HEK293 (cell line): ENCODE results near the gene RPL36.

Experiments used
- BCL11B ChIP-seq: fragments of 450-650 bp; formaldehyde crosslinking; IDR thresholded peaks from 2 replicates; pipeline ENCODE4 v1.5.1; 2016; ENCODE audit warnings: low read depth, missing biosample characterization, missing genetic modification characterization
- GLIS1 ChIP-seq: fragments of 450-650 bp; formaldehyde crosslinking; IDR thresholded peaks from 2 replicates; pipeline ENCODE4 v1.5.1; 2016; ENCODE audit warnings: missing biosample characterization, missing genetic modification characterization
- KLF9 ChIP-seq: fragments of 450-650 bp; formaldehyde crosslinking; IDR thresholded peaks from 2 replicates; pipeline ENCODE4 v1.5.1; 2016; ENCODE audit warnings: missing biosample characterization, missing genetic modification characterization, low read depth
- SP7 ChIP-seq: fragments of 450-650 bp; formaldehyde crosslinking; IDR thresholded peaks from 2 replicates; pipeline ENCODE4 v1.5.1; 2016; ENCODE audit warnings: missing biosample characterization, missing genetic modification characterization
- ZBTB21 ChIP-seq: fragments of 450-650 bp; formaldehyde crosslinking; IDR thresholded peaks from 2 replicates; pipeline ENCODE4 v1.5.1; 2017; ENCODE audit warnings: missing biosample characterization, missing genetic modification characterization
- ZNF114 ChIP-seq: fragments of 450-650 bp; formaldehyde crosslinking; IDR thresholded peaks from 2 replicates; pipeline ENCODE4 v1.5.0; 2017; ENCODE audit warnings: missing biosample characterization, missing genetic modification characterization
- ZNF133 ChIP-seq: fragments of 450-650 bp; formaldehyde crosslinking; IDR thresholded peaks from 2 replicates; pipeline ENCODE4 v1.5.1; 2016; ENCODE audit warnings: missing biosample characterization, missing genetic modification characterization
- ZNF155 ChIP-seq: fragments of 450-650 bp; formaldehyde crosslinking; IDR thresholded peaks from 2 replicates; pipeline ENCODE4 v1.5.1; 2016; ENCODE audit warnings: missing biosample characterization, missing genetic modification characterization
- ZNF174 ChIP-seq: fragments of 450-650 bp; formaldehyde crosslinking; IDR thresholded peaks from 2 replicates; pipeline ENCODE4 v1.5.0; 2017; ENCODE audit warnings: missing biosample characterization, mild to moderate bottlenecking, missing genetic modification characterization
- ZNF221 ChIP-seq: fragments of 450-650 bp; formaldehyde crosslinking; IDR thresholded peaks from 2 replicates; pipeline ENCODE4 v1.5.1; 2017; ENCODE audit warnings: missing biosample characterization, missing genetic modification characterization, borderline replicate concordance
- ZNF274 ChIP-seq, 2 experiments: fragments of 200-500 bp in 1 of 2; fragments of 450-650 bp in 1 of 2; sonication (Bioruptor generic) in 1 of 2; formaldehyde crosslinking in 1 of 2; IDR thresholded peaks; 2 replicates each; pipeline versions ENCODE4 v1.5.1 to v1.6.1; 2014 to 2016; ENCODE audit warnings: borderline replicate concordance in 1 of 2, inconsistent platforms in 1 of 2, low read length in 1 of 2, missing biosample characterization in 1 of 2, missing genetic modification characterization in 1 of 2
- ZNF341 ChIP-seq: fragments of 450-650 bp; formaldehyde crosslinking; IDR thresholded peaks from 2 replicates; pipeline ENCODE4; 2016; ENCODE audit warnings: low read depth, missing biosample characterization, missing genetic modification characterization
- ZNF350 ChIP-seq: fragments of 450-650 bp; formaldehyde crosslinking; IDR thresholded peaks from 2 replicates; pipeline ENCODE4 v1.5.0; 2017; ENCODE audit warnings: missing biosample characterization, mild to moderate bottlenecking, missing genetic modification characterization
- ZNF391 ChIP-seq: fragments of 450-650 bp; formaldehyde crosslinking; IDR thresholded peaks from 2 replicates; pipeline ENCODE4 v1.5.1; 2016; ENCODE audit warnings: low read depth, missing biosample characterization, missing genetic modification characterization, borderline replicate concordance
- ZNF549 ChIP-seq: fragments of 450-650 bp; IDR thresholded peaks from 2 replicates; pipeline ENCODE4 v1.5.1; 2018; ENCODE audit warnings: missing biosample characterization, missing genetic modification characterization, mild to moderate bottlenecking, inconsistent platforms, moderate library complexity
- ZNF561 ChIP-seq: fragments of 450-650 bp; IDR thresholded peaks from 2 replicates; pipeline ENCODE4 v1.5.1; 2018; ENCODE audit warnings: missing biosample characterization, missing genetic modification characterization, borderline replicate concordance
- ZNF596 ChIP-seq: fragments of 450-650 bp; IDR thresholded peaks from 2 replicates; pipeline ENCODE4 v1.5.0; 2018; ENCODE audit warnings: missing biosample characterization, mild to moderate bottlenecking, missing genetic modification characterization, moderate library complexity
- ZNF660 ChIP-seq: fragments of 450-650 bp; IDR thresholded peaks from 2 replicates; pipeline ENCODE4 v1.5.1; 2018; ENCODE audit warnings: missing biosample characterization, mild to moderate bottlenecking, missing genetic modification characterization
- ZNF670 ChIP-seq: fragments of 450-650 bp; formaldehyde crosslinking; IDR thresholded peaks from 2 replicates; pipeline ENCODE4 v1.5.1; 2016; ENCODE audit warnings: missing biosample characterization, missing genetic modification characterization, low read depth
- ZNF701 ChIP-seq: fragments of 450-650 bp; formaldehyde crosslinking; IDR thresholded peaks from 2 replicates; pipeline ENCODE4 v1.5.1; 2016; ENCODE audit warnings: missing biosample characterization, missing genetic modification characterization
- ZNF707 ChIP-seq: fragments of 450-650 bp; formaldehyde crosslinking; IDR thresholded peaks from 2 replicates; pipeline ENCODE4 v1.5.1; 2016; ENCODE audit warnings: missing biosample characterization, missing genetic modification characterization
- ZNF843 ChIP-seq: fragments of 450-650 bp; formaldehyde crosslinking; IDR thresholded peaks from 2 replicates; pipeline ENCODE4 v1.5.1; 2016; ENCODE audit warnings: missing biosample characterization, missing genetic modification characterization
- TF ChIP-seq, protein P1 (sequence below): fragments of 450-650 bp; formaldehyde crosslinking; IDR thresholded peaks from 2 replicates; pipeline ENCODE4 v1.5.1; 2016; ENCODE audit warnings: missing biosample characterization, missing genetic modification characterization
- TF ChIP-seq, protein P2 (sequence below): fragments of 450-650 bp; formaldehyde crosslinking; IDR thresholded peaks from 2 replicates; pipeline ENCODE4 v1.5.1; 2016; ENCODE audit warnings: missing biosample characterization, missing genetic modification characterization
- TF ChIP-seq, protein P3 (sequence below): fragments of 450-650 bp; formaldehyde crosslinking; IDR thresholded peaks from 2 replicates; pipeline ENCODE4 v1.5.1; 2016; ENCODE audit warnings: missing biosample characterization, missing genetic modification characterization
- TF ChIP-seq, protein P4 (sequence below): fragments of 450-650 bp; formaldehyde crosslinking; IDR thresholded peaks from 2 replicates; pipeline ENCODE4 v1.5.1; 2016; ENCODE audit warnings: missing biosample characterization, missing genetic modification characterization
- TF ChIP-seq, protein P5 (sequence below): fragments of 450-650 bp; formaldehyde crosslinking; IDR thresholded peaks from 2 replicates; pipeline ENCODE4; 2016; ENCODE audit warnings: missing biosample characterization, missing genetic modification characterization
- TF ChIP-seq, protein P6 (sequence below): fragments of 450-650 bp; formaldehyde crosslinking; IDR thresholded peaks from 2 replicates; pipeline ENCODE4 v1.5.1; 2016; ENCODE audit warnings: missing biosample characterization, missing genetic modification characterization

RPL36 gene

DNA sequence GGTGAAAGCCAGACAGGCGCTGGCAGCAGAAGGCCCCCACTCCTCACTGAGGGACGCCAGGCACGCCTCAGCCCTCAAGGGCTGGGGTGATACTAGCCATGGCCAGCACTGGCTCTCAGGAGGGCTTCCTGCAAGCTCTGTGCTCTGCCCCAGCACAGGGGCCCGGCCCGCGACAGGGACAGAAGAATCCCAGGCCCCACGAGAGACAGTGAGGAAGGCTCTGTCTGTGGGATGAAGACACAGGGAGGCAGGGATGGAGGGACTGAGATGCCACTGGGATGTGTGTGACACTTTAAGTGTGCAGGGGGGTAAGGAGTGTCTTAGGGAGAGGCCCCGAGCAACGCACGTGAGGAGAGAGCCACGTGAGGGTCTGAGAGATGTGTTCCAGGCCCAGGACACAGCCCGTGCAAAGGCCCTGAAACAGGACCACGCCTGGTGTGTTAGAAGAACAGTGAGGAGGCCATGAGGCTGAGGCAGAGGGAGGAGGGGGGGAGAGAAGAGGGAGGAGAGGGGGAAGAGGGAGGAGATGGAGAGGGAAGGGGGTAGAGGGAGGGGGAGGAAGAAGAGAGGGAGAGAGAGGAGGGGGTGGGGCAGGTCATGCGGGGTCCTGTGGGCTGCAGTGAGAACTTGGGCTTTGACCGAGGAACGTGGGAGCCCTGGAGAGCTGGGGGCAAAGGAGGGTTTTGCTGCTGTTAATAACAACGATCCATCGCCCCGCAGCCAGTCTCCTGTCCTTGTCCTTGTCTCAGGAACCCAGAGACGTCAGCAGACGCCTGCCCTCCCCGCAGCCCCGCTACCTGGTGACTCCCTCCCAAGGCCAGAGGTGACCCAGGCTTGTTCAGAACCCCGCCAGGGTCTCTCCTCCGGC is 7.2 kb downstream of the RPL36 start (continued):
- TF ChIP-seq BCL11B (tag by site-specific recombination): peak; percentile 63; the same call in 1 of the 2 replicates
- peak; percentile 68; the same call in 1 of the 2 replicates for TF ChIP-seq ZNF391 (tag by site-specific recombination)
- TF ChIP-seq ZNF341: no peak
- no peak for TF ChIP-seq ZNF701 (tag by site-specific recombination)
- no peak for TF ChIP-seq ZNF114
- no peak for TF ChIP-seq ZNF133
- TF ChIP-seq, protein P1, sequence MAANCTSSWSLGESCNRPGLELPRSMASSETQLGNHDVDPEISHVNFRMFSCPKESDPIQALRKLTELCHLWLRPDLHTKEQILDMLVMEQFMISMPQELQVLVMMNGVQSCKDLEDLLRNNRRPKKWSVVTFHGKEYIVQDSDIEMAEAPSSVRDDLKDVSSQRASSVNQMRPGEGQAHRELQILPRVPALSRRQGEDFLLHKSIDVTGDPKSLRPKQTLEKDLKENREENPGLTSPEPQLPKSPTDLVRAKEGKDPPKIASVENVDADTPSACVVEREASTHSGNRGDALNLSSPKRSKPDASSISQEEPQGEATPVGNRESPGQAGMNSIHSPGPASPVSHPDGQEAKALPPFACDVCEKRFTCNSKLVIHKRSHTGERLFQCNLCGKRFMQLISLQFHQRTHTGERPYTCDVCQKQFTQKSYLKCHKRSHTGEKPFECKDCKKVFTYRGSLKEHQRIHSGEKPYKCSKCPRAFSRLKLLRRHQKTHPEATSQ: no peak
- TF ChIP-seq ZNF843 (tag by site-specific recombination): peak; percentile 59; the same call in 1 of the 2 replicates
- no peak for TF ChIP-seq ZNF174 (tag by site-specific recombination)
- no peak; the same call in 1 of the 2 replicates for TF ChIP-seq ZNF660 (tag by site-specific recombination)
- TF ChIP-seq ZBTB21: no peak
- no peak for TF ChIP-seq ZNF274 (IDR thresholded peaks at IDR 0.05; ENCODE audit: low read length)
- no peak for TF ChIP-seq ZNF274 (tag by site-specific recombination; IDR thresholded peaks at IDR 0.05; ENCODE audit: borderline replicate concordance)
- no peak for TF ChIP-seq ZNF155 (tag by site-specific recombination)
- no peak for TF ChIP-seq ZNF350 (tag by site-specific recombination)
- TF ChIP-seq ZNF549: no peak
- peak; percentile 81 for TF ChIP-seq GLIS1 (tag by site-specific recombination)
- TF ChIP-seq ZNF707 (tag by site-specific recombination): no peak
- TF ChIP-seq, protein P2, sequence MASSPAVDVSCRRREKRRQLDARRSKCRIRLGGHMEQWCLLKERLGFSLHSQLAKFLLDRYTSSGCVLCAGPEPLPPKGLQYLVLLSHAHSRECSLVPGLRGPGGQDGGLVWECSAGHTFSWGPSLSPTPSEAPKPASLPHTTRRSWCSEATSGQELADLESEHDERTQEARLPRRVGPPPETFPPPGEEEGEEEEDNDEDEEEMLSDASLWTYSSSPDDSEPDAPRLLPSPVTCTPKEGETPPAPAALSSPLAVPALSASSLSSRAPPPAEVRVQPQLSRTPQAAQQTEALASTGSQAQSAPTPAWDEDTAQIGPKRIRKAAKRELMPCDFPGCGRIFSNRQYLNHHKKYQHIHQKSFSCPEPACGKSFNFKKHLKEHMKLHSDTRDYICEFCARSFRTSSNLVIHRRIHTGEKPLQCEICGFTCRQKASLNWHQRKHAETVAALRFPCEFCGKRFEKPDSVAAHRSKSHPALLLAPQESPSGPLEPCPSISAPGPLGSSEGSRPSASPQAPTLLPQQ: peak; percentile 50
- TF ChIP-seq ZNF561 (tag by site-specific recombination): no peak
- TF ChIP-seq, protein P3, sequence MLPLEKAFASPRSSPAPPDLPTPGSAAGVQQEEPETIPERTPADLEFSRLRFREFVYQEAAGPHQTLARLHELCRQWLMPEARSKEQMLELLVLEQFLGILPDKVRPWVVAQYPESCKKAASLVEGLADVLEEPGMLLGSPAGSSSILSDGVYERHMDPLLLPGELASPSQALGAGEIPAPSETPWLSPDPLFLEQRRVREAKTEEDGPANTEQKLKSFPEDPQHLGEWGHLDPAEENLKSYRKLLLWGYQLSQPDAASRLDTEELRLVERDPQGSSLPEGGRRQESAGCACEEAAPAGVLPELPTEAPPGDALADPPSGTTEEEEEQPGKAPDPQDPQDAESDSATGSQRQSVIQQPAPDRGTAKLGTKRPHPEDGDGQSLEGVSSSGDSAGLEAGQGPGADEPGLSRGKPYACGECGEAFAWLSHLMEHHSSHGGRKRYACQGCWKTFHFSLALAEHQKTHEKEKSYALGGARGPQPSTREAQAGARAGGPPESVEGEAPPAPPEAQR (tag by site-specific recombination): no peak
- TF ChIP-seq, protein P4, sequence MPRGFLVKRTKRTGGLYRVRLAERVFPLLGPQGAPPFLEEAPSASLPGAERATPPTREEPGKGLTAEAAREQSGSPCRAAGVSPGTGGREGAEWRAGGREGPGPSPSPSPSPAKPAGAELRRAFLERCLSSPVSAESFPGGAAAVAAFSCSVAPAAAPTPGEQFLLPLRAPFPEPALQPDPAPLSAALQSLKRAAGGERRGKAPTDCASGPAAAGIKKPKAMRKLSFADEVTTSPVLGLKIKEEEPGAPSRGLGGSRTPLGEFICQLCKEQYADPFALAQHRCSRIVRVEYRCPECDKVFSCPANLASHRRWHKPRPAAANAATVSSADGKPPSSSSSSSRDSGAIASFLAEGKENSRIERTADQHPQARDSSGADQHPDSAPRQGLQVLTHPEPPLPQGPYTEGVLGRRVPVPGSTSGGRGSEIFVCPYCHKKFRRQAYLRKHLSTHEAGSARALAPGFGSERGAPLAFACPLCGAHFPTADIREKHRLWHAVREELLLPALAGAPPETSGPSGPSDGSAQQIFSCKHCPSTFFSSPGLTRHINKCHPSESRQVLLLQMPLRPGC (tag by site-specific recombination): peak; percentile 70; the same call in 1 of the 2 replicates
- no peak for TF ChIP-seq ZNF670
- 0 out of 2 replicates have a peak, but pooled peaks have one; percentile 25 for TF ChIP-seq KLF9 (tag by site-specific recombination)
- TF ChIP-seq, protein P5, sequence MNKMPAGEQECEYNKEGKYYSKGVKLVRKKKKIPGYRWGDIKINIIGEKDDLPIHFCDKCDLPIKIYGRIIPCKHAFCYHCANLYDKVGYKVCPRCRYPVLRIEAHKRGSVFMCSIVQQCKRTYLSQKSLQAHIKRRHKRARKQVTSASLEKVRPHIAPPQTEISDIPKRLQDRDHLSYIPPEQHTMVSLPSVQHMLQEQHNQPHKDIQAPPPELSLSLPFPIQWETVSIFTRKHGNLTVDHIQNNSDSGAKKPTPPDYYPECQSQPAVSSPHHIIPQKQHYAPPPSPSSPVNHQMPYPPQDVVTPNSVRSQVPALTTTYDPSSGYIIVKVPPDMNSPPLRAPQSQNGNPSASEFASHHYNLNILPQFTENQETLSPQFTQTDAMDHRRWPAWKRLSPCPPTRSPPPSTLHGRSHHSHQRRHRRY: no peak
- TF ChIP-seq ZNF221 (tag by site-specific recombination): no peak
- TF ChIP-seq SP7 (tag by site-specific recombination): peak; percentile 31
- TF ChIP-seq ZNF596 (tag by site-specific recombination): no peak
- TF ChIP-seq, protein P6, sequence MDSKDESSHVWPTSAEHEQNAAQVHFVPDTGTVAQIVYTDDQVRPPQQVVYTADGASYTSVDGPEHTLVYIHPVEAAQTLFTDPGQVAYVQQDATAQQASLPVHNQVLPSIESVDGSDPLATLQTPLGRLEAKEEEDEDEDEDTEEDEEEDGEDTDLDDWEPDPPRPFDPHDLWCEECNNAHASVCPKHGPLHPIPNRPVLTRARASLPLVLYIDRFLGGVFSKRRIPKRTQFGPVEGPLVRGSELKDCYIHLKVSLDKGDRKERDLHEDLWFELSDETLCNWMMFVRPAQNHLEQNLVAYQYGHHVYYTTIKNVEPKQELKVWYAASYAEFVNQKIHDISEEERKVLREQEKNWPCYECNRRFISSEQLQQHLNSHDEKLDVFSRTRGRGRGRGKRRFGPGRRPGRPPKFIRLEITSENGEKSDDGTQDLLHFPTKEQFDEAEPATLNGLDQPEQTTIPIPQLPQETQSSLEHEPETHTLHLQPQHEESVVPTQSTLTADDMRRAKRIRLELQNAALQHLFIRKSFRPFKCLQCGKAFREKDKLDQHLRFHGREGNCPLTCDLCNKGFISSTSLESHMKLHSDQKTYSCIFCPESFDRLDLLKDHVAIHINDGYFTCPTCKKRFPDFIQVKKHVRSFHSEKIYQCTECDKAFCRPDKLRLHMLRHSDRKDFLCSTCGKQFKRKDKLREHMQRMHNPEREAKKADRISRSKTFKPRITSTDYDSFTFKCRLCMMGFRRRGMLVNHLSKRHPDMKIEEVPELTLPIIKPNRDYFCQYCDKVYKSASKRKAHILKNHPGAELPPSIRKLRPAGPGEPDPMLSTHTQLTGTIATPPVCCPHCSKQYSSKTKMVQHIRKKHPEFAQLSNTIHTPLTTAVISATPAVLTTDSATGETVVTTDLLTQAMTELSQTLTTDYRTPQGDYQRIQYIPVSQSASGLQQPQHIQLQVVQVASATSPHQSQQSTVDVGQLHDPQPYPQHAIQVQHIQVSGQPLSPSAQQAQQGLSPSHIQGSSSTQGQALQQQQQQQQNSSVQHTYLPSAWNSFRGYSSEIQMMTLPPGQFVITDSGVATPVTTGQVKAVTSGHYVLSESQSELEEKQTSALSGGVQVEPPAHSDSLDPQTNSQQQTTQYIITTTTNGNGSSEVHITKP (tag by site-specific recombination): no peak
